GM21717 (cell line): ENCODE measurements around the gene PIK3R1.
"Not testable (repeated sequence)": the region's sequence is repeated elsewhere in the genome, so short reads cannot be mapped to it uniquely, and the experiment has no call there.

Experiments
- ATAC-seq: cut with Tn5 transposase; IDR thresholded peaks from one replicate; pipeline ENCODE4 v1.9.1; 2021; ENCODE audit warnings: mild to moderate bottlenecking, moderate library complexity; ENCODE audit not compliant: unreplicated experiment

Gene PIK3R1

DNA sequence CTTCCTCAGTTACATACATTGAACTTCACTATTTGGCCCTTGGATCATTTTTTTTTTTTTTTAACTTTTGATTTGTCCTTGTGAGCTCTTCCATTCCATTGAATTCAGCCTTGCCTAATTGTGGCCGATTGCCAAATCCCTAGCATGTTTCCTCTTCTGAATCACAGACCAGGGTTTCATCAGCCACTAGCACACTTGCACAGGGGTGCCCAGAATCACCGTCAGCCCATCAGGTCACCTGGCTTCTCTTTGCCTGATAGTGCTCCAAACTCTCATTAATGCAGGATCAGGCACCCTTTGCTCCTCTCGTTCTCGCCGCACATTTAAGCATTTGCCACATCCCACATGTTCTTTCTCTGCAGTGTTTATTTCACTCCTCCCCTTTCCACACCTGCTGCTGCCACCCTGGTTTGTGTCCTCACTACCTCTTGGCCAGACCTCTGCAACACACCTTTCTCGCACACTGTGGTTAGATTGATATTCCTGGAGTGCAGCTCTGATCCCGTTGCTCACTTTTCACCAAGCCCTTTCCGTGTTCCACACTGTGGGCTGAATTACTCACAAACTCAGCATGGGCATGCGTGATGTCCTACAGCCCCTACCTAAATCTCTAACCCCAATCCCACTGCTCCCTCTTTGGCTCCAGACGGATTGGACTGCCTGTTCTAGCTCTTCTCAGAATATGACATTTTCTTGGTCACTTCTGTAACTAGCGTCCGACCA, 9.8 kb downstream of the PIK3R1 start:
- no peak for ATAC-seq

DNA sequence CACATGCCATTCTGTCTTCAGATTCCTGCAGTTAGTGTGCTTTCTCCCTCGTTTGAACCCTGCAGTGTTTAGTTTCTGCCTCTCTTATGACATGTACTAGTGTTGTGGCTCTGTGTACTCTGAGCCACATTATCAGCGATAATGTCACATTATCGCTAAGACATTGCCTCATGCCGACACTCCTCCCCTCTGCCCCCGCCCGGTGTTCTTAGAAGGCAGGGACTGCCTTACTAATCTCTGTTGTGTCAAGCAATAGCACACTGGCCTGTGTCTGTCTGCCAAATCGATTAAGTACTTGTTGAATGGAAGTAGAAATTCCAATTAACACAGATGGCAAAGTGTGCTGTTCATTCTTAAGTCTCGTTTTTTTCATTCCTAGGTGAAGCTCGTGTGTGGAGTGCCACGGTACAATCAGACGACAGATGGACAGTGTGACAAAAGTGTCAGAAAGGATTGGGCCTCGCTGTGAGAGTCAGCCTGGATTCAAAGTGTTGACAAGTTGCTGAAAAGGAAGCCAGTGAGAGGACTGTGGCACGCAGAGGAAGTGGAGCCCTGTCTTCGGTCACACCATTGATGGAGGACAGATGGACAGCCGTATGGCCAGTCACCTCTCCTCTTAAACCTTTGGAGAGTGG, 10.5 kb downstream of the PIK3R1 start:
- no peak for ATAC-seq

- no peak for ATAC-seq
Observed at GRCh38 chr5:68226546-68227073, 11.1 kb downstream of the PIK3R1 start.

DNA sequence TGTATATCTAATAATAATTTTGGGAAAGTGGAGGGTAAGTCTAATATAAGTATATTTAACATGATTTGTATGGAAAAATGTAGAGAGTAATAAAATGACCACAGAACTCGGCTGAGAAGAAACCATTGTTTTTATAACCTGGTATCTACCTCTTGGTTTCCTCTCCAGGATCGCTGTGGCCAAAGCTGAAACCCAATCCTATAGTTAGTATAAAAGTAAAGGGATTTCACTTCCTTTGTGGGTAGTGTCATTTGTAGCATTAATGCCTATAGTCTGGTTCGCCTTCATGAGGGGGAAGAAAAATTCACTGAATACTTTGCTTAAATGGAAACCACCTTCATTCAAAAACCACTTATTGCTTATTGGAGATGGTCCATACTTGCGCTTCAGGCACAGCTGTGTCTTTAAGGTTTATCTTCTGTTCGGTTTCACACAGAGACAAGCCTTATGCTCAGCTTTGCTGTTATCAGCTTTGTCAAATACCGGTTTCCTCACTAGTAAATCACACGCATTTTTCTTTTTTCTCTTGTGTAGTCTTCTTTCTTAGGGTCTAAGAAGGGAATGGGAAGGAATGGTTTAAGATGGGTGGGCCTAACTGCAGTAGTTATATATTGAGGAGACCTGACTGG, 12.1 kb downstream of the PIK3R1 start:
- ATAC-seq: no peak

- no peak for ATAC-seq
Observed at GRCh38 chr5:68229416-68229815, 13.9 kb downstream of the PIK3R1 start.

- no peak for ATAC-seq
Observed at GRCh38 chr5:68230285-68230684, 14.7 kb downstream of the PIK3R1 start.

GRCh38 chr5:68231414-68232076, 16.0 kb downstream of the PIK3R1 start:
- ATAC-seq: no peak

DNA sequence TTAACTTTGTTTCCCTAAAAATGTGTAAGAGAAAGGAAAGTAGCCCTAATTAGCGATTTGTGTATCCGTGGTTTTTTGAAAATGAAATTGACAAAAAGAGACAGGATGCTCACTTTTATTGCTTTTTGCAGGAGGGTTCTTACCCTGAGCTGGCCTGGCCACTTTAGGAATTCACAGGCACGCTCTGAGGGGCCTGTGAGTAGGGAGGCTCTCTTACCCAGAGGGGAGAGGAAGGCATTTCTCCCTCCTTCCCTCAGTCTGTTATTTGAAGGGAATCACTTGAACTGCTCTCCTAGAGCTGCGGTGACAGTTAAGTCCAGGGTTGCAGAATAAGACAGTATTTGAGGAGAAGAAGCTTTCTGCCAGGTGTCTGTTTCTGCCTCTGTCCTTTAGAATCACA, 16.7 kb downstream of the PIK3R1 start:
- no peak for ATAC-seq

- ATAC-seq: no peak
Observed at GRCh38 chr5:68233075-68233474, 17.5 kb downstream of the PIK3R1 start.

GRCh38 chr5:68235229-68235628, 19.7 kb downstream of the PIK3R1 start:
- ATAC-seq: not testable (repeated sequence)

- no peak for ATAC-seq
Observed at GRCh38 chr5:68237715-68238114, 22.2 kb downstream of the PIK3R1 start.

DNA sequence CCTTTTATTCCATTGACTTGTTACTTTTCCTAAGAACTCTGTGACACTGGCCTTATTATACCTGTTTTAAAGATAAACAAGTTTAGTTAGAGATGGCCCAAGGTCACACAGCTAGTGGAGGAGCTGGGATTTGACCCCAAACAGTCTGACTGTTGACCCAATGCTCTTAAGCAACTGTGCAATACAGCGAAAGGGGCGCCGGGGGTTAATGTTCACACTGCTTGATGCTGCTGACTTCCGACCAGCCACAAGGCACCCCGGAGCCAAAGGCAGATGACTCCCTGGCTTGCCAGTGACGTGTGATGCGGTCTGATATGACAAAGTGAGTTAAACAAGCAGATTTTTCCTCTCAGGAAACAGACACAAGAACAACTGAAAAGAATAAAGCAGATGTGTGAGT, 23.9 kb downstream of the PIK3R1 start:
- ATAC-seq: peak; percentile 88

DNA sequence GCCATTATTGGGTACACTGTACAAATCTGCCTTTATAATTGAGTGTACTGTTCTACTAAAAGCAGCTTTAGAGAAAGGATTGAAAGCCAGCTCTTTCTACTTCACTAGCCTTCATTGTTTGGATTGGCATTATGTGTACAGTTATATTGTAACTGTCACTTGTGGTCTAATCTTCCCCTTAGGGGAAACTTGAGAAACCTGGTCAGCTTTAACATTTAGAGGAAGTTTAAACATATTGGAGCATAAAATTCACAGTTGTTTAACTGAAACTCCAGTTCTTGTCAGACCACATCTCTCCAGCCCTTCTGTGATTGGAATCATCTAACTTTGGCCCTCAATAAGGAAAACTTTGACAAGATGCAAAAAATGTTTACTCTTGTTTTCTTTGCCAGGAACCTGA, 24.6 kb downstream of the PIK3R1 start:
- ATAC-seq: peak; percentile 50

DNA sequence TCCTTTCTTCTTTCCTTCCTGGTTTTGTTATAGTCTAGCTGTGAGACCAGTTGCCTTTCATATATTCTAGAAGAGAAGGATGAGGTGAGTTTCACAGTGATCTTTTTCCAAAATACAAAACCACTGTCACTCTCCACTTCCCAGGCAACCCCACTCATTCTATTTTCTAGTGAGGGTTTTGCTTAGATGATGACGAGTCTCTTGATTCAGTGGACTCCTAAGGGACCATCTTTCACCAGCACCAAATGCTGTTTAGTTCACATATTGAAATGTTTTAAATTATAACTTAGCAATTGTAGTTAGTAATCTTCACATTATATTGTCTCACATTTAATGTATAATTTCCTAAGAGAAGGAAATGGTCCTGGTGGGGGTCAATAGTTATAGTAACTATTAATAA, 25.2 kb downstream of the PIK3R1 start:
- no peak for ATAC-seq

DNA sequence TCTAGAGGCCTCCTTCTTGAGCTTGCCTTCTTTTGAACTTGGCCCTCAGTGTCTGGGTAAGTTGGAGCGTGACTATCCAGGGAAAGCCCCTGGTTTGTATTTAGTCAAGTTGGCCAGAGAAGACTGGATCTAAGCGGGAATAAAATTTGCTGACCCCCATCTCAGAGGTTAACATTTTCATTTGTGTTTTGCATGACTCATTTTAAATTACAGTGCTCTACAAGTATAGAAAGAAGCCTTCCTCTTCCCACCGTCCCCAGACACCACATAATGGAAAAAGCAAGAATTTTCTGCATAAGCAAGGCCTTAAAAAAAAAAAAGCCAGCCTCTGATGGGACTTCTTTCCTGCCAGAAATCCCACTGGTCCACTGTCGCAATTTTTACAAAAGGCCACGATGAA, 27.2 kb downstream of the PIK3R1 start:
- ATAC-seq: no peak

- ATAC-seq: no peak
Observed at GRCh38 chr5:68243251-68243650, 27.7 kb downstream of the PIK3R1 start.

- ATAC-seq: no peak
Observed at GRCh38 chr5:68243681-68244080, 28.1 kb downstream of the PIK3R1 start.

- ATAC-seq: no peak
Observed at GRCh38 chr5:68245319-68245718, 29.8 kb downstream of the PIK3R1 start.

DNA sequence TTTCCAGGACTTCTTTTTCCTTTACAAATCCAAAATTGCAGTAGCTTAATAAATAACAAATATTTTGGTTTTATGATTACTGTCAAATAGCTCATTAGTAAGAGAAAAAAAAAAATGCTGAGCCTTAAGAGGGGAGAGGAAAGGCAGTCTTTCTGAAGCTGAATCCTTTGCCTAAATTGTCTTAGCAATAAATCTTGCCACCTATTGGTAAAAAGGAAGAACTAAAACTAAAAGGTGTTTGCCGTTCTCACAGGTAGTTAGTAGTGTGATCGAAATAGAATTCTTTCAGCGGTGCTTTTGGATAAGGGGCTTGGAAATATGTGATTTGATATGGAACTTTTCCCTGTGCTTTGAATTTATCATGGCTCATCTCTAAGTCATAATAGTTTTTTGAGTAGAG, 31.2 kb downstream of the PIK3R1 start:
- ATAC-seq: no peak

DNA sequence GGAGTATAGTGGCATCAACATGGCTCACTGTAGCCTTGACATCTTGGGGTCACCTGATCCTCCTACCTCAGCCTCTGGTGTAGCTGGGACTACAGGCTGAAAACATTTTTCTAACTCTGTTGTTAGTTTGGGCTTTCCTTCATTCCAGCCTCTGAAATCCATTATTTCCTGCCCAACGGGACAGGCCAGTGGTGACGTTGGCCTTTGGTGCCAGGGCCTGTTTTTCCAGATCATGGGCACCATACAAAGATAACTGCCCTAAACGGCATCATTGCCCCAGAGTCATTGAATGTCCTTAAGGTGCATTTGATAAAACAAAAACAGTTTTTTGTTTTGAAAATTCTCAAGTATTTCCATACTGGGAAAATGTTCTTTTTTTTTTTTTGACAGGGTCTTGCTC, 32.1 kb downstream of the PIK3R1 start:
- ATAC-seq: no peak

- ATAC-seq: no peak
Observed at GRCh38 chr5:68248896-68249295, 33.3 kb downstream of the PIK3R1 start.

- ATAC-seq: no peak
Observed at GRCh38 chr5:68249520-68249919, 34.0 kb downstream of the PIK3R1 start.
